ENCODE data around the gene FAU.

- TF ChIP-seq POLR2A (IDR thresholded peaks at IDR 0.05) = no peak
- TF ChIP-seq CTCF (IDR thresholded peaks at IDR 0.05 in 8 of 11, conservative IDR thresholded peaks at IDR 0.05 in 3 of 11) = no peak
Measured at GRCh38 chr11:65116370-65117205, 5.3 kb downstream of the FAU start.

Data from spleen (tissue), 7 donors.